Gastroesophageal sphincter (tissue), 3 donors: ENCODE results near the gene CLCNKB.

Source experiments
- EP300 ChIP-seq: sonication (generic); formaldehyde crosslinking; IDR thresholded peaks from one replicate; pipeline ENCODE4 v1.6.1; 2017; ENCODE audit warnings: antibody characterized with exemption, mild to moderate bottlenecking
- TF ChIP-seq, protein P1 (sequence below), 4 experiments: fragments of 200-600 bp in 2 of 4; fragments of 450-650 bp in 2 of 4; sonication (generic) in 1 of 4; IDR thresholded peaks; one replicate each; pipeline ENCODE4 v1.5.1; 2017 to 2019; ENCODE audit warnings: antibody characterized with exemption in 4 of 4, mild to moderate bottlenecking in 2 of 4, moderate library complexity in 2 of 4

DNA sequence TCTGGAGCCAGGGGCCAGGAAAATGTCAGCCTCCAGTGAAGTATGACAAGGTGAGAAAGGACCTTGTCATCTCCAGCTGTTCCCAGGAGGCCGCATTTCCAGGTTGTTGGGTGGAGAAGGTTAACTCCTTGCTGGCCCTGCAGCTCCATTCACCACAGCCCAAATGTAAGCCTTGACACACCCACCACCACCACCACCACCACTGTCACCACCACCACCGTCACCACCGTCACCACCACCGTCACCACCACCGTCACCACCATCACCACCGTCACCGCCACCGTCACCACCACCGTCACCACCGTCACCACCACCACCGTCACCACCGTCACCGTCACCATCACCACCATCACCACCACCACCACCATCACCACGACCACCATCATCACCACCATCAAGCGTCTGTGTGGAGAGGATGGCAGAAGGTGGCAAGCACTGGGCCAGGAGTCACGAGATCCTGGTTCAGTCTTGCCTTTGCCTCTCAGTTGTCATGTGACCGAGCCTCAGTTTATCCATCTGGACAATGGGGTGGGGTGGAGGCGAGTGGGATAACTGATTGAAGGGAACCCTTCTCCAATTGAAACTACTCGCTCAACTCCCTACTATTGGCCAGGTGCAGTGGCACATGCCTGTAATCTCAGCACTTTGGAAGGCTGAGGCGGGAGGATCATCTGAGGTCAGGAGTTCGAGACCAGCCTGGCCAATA is 51.0 kb downstream of the CLCNKB start:
- TF ChIP-seq, protein P1, sequence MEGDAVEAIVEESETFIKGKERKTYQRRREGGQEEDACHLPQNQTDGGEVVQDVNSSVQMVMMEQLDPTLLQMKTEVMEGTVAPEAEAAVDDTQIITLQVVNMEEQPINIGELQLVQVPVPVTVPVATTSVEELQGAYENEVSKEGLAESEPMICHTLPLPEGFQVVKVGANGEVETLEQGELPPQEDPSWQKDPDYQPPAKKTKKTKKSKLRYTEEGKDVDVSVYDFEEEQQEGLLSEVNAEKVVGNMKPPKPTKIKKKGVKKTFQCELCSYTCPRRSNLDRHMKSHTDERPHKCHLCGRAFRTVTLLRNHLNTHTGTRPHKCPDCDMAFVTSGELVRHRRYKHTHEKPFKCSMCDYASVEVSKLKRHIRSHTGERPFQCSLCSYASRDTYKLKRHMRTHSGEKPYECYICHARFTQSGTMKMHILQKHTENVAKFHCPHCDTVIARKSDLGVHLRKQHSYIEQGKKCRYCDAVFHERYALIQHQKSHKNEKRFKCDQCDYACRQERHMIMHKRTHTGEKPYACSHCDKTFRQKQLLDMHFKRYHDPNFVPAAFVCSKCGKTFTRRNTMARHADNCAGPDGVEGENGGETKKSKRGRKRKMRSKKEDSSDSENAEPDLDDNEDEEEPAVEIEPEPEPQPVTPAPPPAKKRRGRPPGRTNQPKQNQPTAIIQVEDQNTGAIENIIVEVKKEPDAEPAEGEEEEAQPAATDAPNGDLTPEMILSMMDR (IDR thresholded peaks at IDR 0.05) = no peak
- TF ChIP-seq EP300 = no peak
